SU-DHL-6 (cell line): ENCODE data around the gene FBN1.

Experiments
- H2AFZ ChIP-seq: fragments of 200-600 bp; sonication (generic); 2 replicates; pipeline ENCODE4 v1.6.1; 2014; ENCODE audit warnings: low read depth, mild to moderate bottlenecking, moderate library complexity, mixed read lengths, antibody characterized with exemption, low read length; ENCODE audit not compliant: severe bottlenecking
- H3F3A ChIP-seq: fragments of 200-600 bp; shearing (Covaris generic); 2 replicates; pipeline ENCODE4 v1.6.0; 2016; ENCODE audit warnings: antibody characterized with exemption, mild to moderate bottlenecking; ENCODE audit not compliant: insufficient read depth
- H3K27ac ChIP-seq: fragments of 200-600 bp; sonication (generic); 2 replicates; pipeline ENCODE4 v1.5.1; 2016; ENCODE audit warnings: low read depth, mild to moderate bottlenecking, low read length, moderate library complexity, mixed read lengths
- H3K27me3 ChIP-seq: fragments of 200-600 bp; sonication (generic), shearing (Covaris generic); 2 replicates; pipeline ENCODE4 v1.6.0; 2014; ENCODE audit warnings: mild to moderate bottlenecking, low read length
- H3K36me3 ChIP-seq: fragments of 200-600 bp; sonication (generic); 2 replicates; pipeline ENCODE4 v1.6.1; 2014; ENCODE audit warnings: mild to moderate bottlenecking, low read length, mixed read lengths
- H3K4me2 ChIP-seq: fragments of 300-600, 200-600 bp; shearing (Covaris generic), sonication (generic); 2 replicates; pipeline ENCODE4 v1.6.0; 2014; ENCODE audit warnings: low read length, low read depth, mild to moderate bottlenecking; ENCODE audit not compliant: poor library complexity, severe bottlenecking
- H3K4me3 ChIP-seq: fragments of 200-600 bp; sonication (generic); 2 replicates; pipeline ENCODE4 v1.5.1; 2014; ENCODE audit warnings: antibody characterized with exemption, low read length, mild to moderate bottlenecking, mixed read lengths; ENCODE audit not compliant: insufficient read depth, poor library complexity, severe bottlenecking
- H3K79me2 ChIP-seq: fragments of 200-600 bp; sonication (generic); 2 replicates; pipeline ENCODE4 v1.6.1; 2014; ENCODE audit warnings: mild to moderate bottlenecking, low read length, moderate library complexity; ENCODE audit not compliant: insufficient read depth
- H3K9ac ChIP-seq: fragments of 200-600 bp; sonication (generic); 2 replicates; pipeline ENCODE4 v1.7.0; 2014; ENCODE audit warnings: mild to moderate bottlenecking, low read length
- H3K9me2 ChIP-seq: fragments of 200-600 bp; sonication (generic); replicated peaks from 2 replicates; pipeline ENCODE4 v1.6.1; 2014; ENCODE audit warnings: low read length; ENCODE audit not compliant: insufficient read depth
- H3K9me3 ChIP-seq: fragments of 200-600 bp; sonication (generic); 2 replicates; pipeline ENCODE4 v1.6.1; 2014; ENCODE audit warnings: low read length, mixed read lengths; ENCODE audit not compliant: insufficient read depth
- H4K20me1 ChIP-seq: fragments of 200-600 bp; sonication (generic); 2 replicates; pipeline ENCODE4 v1.6.1; 2014; ENCODE audit warnings: low read depth, mild to moderate bottlenecking, antibody characterized with exemption, low read length, moderate library complexity, mixed read lengths
- CTCF ChIP-seq: fragments of 200-600 bp; sonication (generic); IDR thresholded peaks from one replicate; pipeline ENCODE4 v1.5.1; 2017; ENCODE audit warnings: antibody characterized with exemption, mild to moderate bottlenecking, low read length, moderate library complexity; ENCODE audit not compliant: insufficient read depth, poor library complexity, severe bottlenecking
- EZH2phosphoT487 ChIP-seq: fragments of 200-600 bp; sonication (generic), shearing (Covaris generic); conservative IDR thresholded peaks from 2 replicates; pipeline ENCODE4 v1.6.1; 2018; ENCODE audit warnings: mild to moderate bottlenecking, antibody characterized with exemption, low read length, moderate library complexity, mixed read lengths

Gene FBN1

GRCh38 chr15:48536681-48537091 lies 108.8 kb downstream of the FBN1 start:
- TF ChIP-seq CTCF (no peak), EZH2phosphoT487 (no peak)
- H3K4me3 ChIP-seq = no peak overlapping the region
- H3K79me2 ChIP-seq = no peaks in the 10 kb centered on the region
- no peaks in the 10 kb centered on the region for H3K9me2 ChIP-seq
- H3K9ac ChIP-seq = no peak overlapping the region
- no peak overlapping the region for H3K27ac ChIP-seq
- H3K9me3 ChIP-seq = no peaks in the 10 kb centered on the region
- no peaks in the 10 kb centered on the region for H3K27me3 ChIP-seq
- no peaks in the 10 kb centered on the region for H4K20me1 ChIP-seq
- H3K4me2 ChIP-seq = no peak overlapping the region
- H2AFZ ChIP-seq = no peak overlapping the region
- no peaks in the 10 kb centered on the region for H3F3A ChIP-seq
- no peaks in the 10 kb centered on the region for H3K36me3 ChIP-seq

GRCh38 chr15:48533982-48534381 lies 111.5 kb downstream of the FBN1 start:
- H3K4me2 ChIP-seq = no peak overlapping the region

GRCh38 chr15:48532946-48533345 lies 112.6 kb downstream of the FBN1 start:
- H3F3A ChIP-seq = no peaks in the 10 kb centered on the region
- no peak overlapping the region for H3K9ac ChIP-seq
- H3K4me3 ChIP-seq = no peak overlapping the region
- H3K9me3 ChIP-seq = no peaks in the 10 kb centered on the region
- H2AFZ ChIP-seq = no peak overlapping the region
- H3K27me3 ChIP-seq = no peaks in the 10 kb centered on the region
- no peaks in the 10 kb centered on the region for H3K79me2 ChIP-seq
- H3K4me2 ChIP-seq = no peak overlapping the region
- TF ChIP-seq EZH2phosphoT487 (no peak), CTCF (no peak)
- H3K27ac ChIP-seq = no peak overlapping the region
- H3K36me3 ChIP-seq = no peaks in the 10 kb centered on the region
- H3K9me2 ChIP-seq = no peaks in the 10 kb centered on the region
- no peaks in the 10 kb centered on the region for H4K20me1 ChIP-seq

More at GRCh38 chr15:48533982-48534381, 111.5 kb downstream of the FBN1 start:
- TF ChIP-seq EZH2phosphoT487 = no peak
- no peak for TF ChIP-seq CTCF
- no peaks in the 10 kb centered on the region for H3F3A ChIP-seq
- no peak overlapping the region for H3K9ac ChIP-seq
- H3K36me3 ChIP-seq = no peaks in the 10 kb centered on the region
- H3K27ac ChIP-seq = no peak overlapping the region
- no peaks in the 10 kb centered on the region for H3K27me3 ChIP-seq
- no peak overlapping the region for H2AFZ ChIP-seq
- no peaks in the 10 kb centered on the region for H3K79me2 ChIP-seq
- no peaks in the 10 kb centered on the region for H3K9me3 ChIP-seq
- no peak overlapping the region for H3K4me3 ChIP-seq
- no peaks in the 10 kb centered on the region for H3K9me2 ChIP-seq
- H4K20me1 ChIP-seq = no peaks in the 10 kb centered on the region

- Histone ChIP-seq H3K79me2 (no peaks in the 10 kb centered on the region), H3K27me3 (no peaks in the 10 kb centered on the region), H3K4me2 (no peak overlapping the region), H3K27ac (no peak overlapping the region), H2AFZ (no peak overlapping the region), H3K9me3 (no peaks in the 10 kb centered on the region), H3F3A (no peaks in the 10 kb centered on the region), H3K9me2 (no peaks in the 10 kb centered on the region), H3K4me3 (no peak overlapping the region), H3K36me3 (no peaks in the 10 kb centered on the region), H4K20me1 (no peaks in the 10 kb centered on the region), H3K9ac (no peak overlapping the region)
- TF ChIP-seq CTCF (no peak), EZH2phosphoT487 (no peak)
Measured at GRCh38 chr15:48530528-48530927, 115.0 kb downstream of the FBN1 start.
